ENCODE measurements around the gene SUCO. TPM values are rescaled to one million over a fixed set of nuclear protein-coding genes. Genes with fewer than 3 reads are reported as not detected.

SUCO gene
- total RNA-seq, 5 donors from 2014 or later (not counting 1 experiment from before 2014, with no cell fraction given): 43.7 to 87.1 (median 47.9) TPM

DNA sequence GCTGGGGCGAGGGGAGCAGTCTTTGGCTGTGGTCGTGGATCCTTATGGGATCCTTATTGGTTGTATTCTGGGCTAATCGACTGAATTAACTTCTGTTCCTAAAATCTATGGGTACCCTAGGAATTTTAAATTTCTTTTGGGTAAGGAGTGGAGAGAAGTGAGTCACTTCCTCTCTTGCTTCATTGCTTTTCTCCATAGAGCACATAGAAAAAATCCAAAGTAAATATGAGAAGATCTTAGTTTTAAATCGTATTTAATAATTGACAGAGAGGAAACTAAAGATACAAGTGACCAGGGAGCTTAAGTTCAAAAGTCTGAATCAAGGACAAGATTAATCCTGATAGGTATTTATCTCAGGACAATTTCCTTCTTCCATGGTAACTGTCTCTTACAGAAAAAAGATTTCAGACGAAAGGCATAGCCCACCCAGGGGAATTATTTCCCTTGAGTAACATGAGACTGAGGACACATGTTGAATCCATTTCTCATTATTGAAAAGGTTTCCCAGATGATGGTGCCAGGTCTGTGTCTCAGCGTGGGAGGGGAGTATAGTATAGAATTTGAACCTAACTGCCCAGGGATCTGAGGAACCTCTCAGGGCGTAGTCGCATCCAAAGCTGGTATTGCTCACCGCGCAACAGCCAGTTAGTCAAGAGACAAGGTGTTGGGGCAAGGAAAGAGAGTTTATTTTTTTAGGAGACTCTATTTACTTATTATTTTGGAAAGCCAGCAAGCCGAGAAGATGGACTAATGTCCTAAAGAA is 97.3 kb downstream of the SUCO start:
- H3K36me3 Mint-ChIP-seq: no peaks in the 10 kb centered on the region
- Histone ChIP-seq H3K4me1 (ENCODE audit: control insufficient read depth in 1 of 2, extremely low read depth in 1 of 2, insufficient read depth in 2 of 2, low read length in 2 of 2) (peaks cover 7 to 10% of the 10 kb centered on the region in 2 experiments), H3K36me3 (ENCODE audit: control insufficient read depth in 2 of 2, extremely low read depth in 1 of 2, insufficient read depth in 1 of 2, low read length in 1 of 2) (no peaks in the 10 kb centered on the region), H3K4me3 (ENCODE audit: control insufficient read depth in 1 of 2, extremely low read depth in 1 of 2, low read length in 1 of 2) (no peak overlapping the region), H3K27me3 (replicated peaks in 1 of 2; ENCODE audit: control insufficient read depth in 2 of 2, extremely low read depth in 1 of 2, insufficient read depth in 2 of 2, low read length in 1 of 2) (no peaks in the 10 kb centered on the region), H3K9me3 (no peaks in the 10 kb centered on the region), H3K27ac (ENCODE audit: low read length) (no peak overlapping the region)
- POLR2A ChIA-PET: interaction anchor here in 1 of 2 donors (0.5 to 1.1 kb wide), 2 partner anchors 32 to 1033 kb away, joined by 3 read pairs; no protein-coding TSS in a partner anchor
- WGBS (ENCODE audit: insufficient coverage): 100% methylated on average over 2 of the region's 11 CpGs
- H3K9me3 Mint-ChIP-seq: no peaks in the 10 kb centered on the region
- H3K27me3 Mint-ChIP-seq: no peaks in the 10 kb centered on the region
- H3K4me1 Mint-ChIP-seq: peaks cover 28 to 54% (median 28%) of the 10 kb centered on the region in 3 donors
- DNase-seq (no peak), ATAC-seq (replicated peaks in 1 of 4) (no peak)
- H3K27ac Mint-ChIP-seq: no peak overlapping the region
- CTCF ChIA-PET: interaction anchor here in 1 of 2 donors (1.7 kb wide), 1 partner anchor 89 kb away, joined by 4 read pairs; no protein-coding TSS in a partner anchor
- no peak overlapping the region for H3K4me3 Mint-ChIP-seq

DNA sequence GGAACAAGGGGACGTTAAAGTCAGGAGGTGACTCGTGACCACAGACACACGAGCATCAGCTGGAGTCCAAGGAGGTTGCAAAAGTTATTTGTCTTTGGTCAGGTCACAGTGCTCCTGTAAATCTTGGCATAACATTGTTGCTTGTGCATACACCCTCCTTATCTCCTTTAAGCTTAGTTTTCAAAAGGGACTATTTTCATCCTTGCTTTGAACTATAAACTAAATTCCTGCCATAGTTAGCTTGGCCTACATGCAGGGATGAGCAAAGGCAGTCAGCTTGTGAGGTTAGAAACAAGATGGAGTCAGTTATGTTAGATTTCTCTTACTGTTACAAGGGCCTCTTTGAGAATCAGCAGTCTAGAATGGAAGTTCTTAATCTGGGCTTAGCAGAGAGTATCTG is 97.9 kb downstream of the SUCO start:
- Histone ChIP-seq H3K9me3 (no peaks in the 10 kb centered on the region), H3K36me3 (ENCODE audit: control insufficient read depth in 2 of 2, extremely low read depth in 1 of 2, insufficient read depth in 1 of 2, low read length in 1 of 2) (no peaks in the 10 kb centered on the region), H3K27me3 (replicated peaks in 1 of 2; ENCODE audit: control insufficient read depth in 2 of 2, extremely low read depth in 1 of 2, insufficient read depth in 2 of 2, low read length in 1 of 2) (no peaks in the 10 kb centered on the region), H3K4me3 (ENCODE audit: control insufficient read depth in 1 of 2, extremely low read depth in 1 of 2, low read length in 1 of 2) (no peak overlapping the region), H3K27ac (ENCODE audit: low read length) (no peak overlapping the region), H3K4me1 (ENCODE audit: control insufficient read depth in 1 of 2, extremely low read depth in 1 of 2, insufficient read depth in 2 of 2, low read length in 2 of 2) (peaks cover 7 to 10% of the 10 kb centered on the region in 2 experiments)
- H3K36me3 Mint-ChIP-seq: no peaks in the 10 kb centered on the region
- DNase-seq (no peak), ATAC-seq (replicated peaks in 1 of 4) (no peak)
- POLR2A ChIA-PET: interaction anchor here in 1 of 2 donors (1.1 kb wide), 1 partner anchor 32 kb away, joined by 3 read pairs; no protein-coding TSS in a partner anchor
- no peaks in the 10 kb centered on the region for H3K9me3 Mint-ChIP-seq
- CTCF ChIA-PET: interaction anchor here in 1 of 2 donors (1.7 kb wide), 1 partner anchor 89 kb away, joined by 4 read pairs; no protein-coding TSS in a partner anchor
- no peak overlapping the region for H3K27ac Mint-ChIP-seq
- no peak overlapping the region for H3K4me3 Mint-ChIP-seq
- 80% methylated on average over 1 of the region's 3 CpGs for WGBS (ENCODE audit: insufficient coverage)
- no peaks in the 10 kb centered on the region for H3K27me3 Mint-ChIP-seq
- H3K4me1 Mint-ChIP-seq: peaks cover 28 to 56% (median 28%) of the 10 kb centered on the region in 3 donors

DNA sequence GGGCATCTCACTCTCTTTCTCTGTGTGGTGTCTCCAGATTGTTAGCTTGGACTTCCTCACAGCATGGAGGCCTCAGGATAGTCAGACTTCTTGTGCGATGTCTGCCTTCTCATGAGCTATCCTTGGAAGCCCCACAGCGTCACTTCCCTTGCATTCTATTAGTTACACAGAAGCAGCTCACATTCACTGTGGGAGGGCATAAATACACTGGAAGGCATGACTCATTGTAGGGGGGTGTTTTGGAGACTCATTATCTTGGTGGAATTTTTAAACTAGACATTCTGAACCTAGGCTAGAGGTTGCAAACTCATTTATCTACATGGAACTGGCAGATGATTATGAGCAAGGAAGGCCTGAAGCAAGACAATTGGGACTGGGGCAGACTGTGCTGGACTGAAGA is 104.6 kb downstream of the SUCO start:
- ChIA-PET POLR2A (interaction anchor here in 1 of 2 donors (0.5 kb wide), 1 partner anchor 80 kb away, joined by 8 read pairs; no protein-coding TSS in a partner anchor), CTCF (interaction anchor here (0.6 to 1.6 kb wide), 2 partner anchors 82 kb away, joined by 3 to 5 read pairs; no protein-coding TSS in a partner anchor)
- Mint-ChIP-seq H3K27ac (peak overlapping the region; percentile 83 to 86), H3K4me1 (peaks cover 60 to 62% (median 61%) of the 10 kb centered on the region in 3 donors), H3K9me3 (no peaks in the 10 kb centered on the region), H3K4me3 (peak overlapping the region in 1 of 3 donors; percentile 70), H3K27me3 (no peaks in the 10 kb centered on the region), H3K36me3 (no peaks in the 10 kb centered on the region)
- Histone ChIP-seq H3K27ac (ENCODE audit: low read length) (peak overlapping the region; percentile 63), H3K4me3 (ENCODE audit: control insufficient read depth in 1 of 2, extremely low read depth in 1 of 2, low read length in 1 of 2) (no peak overlapping the region), H3K36me3 (ENCODE audit: control insufficient read depth in 2 of 2, extremely low read depth in 1 of 2, insufficient read depth in 1 of 2, low read length in 1 of 2) (no peaks in the 10 kb centered on the region), H3K4me1 (ENCODE audit: control insufficient read depth in 1 of 2, extremely low read depth in 1 of 2, insufficient read depth in 2 of 2, low read length in 2 of 2) (peaks cover 30 to 50% of the 10 kb centered on the region in 2 experiments), H3K9me3 (no peaks in the 10 kb centered on the region), H3K27me3 (replicated peaks in 1 of 2; ENCODE audit: control insufficient read depth in 2 of 2, extremely low read depth in 1 of 2, insufficient read depth in 2 of 2, low read length in 1 of 2) (no peaks in the 10 kb centered on the region)
- DNase-seq (no peak), ATAC-seq (replicated peaks in 1 of 4) (no peak)
- no CpG with 5 or more reads among the region's 2 CpGs for WGBS (ENCODE audit: insufficient coverage)

GRCh38 chr1:172638249-172638648 is 105.3 kb downstream of the SUCO start:
- CTCF ChIA-PET: interaction anchor here in 1 of 2 donors (1.6 kb wide), 1 partner anchor 81 kb away, joined by 5 read pairs; no protein-coding TSS in a partner anchor
- H3K4me3 ChIP-seq (ENCODE audit: control insufficient read depth in 1 of 2, extremely low read depth in 1 of 2, low read length in 1 of 2): no peak overlapping the region

GRCh38 chr1:172638885-172639831 is 106.2 kb downstream of the SUCO start:
- Histone ChIP-seq H3K36me3 (ENCODE audit: control insufficient read depth in 2 of 2, extremely low read depth in 1 of 2, insufficient read depth in 1 of 2, low read length in 1 of 2) (no peaks in the 10 kb centered on the region), H3K4me1 (ENCODE audit: control insufficient read depth in 1 of 2, extremely low read depth in 1 of 2, insufficient read depth in 2 of 2, low read length in 2 of 2) (peaks cover 37 to 66% of the 10 kb centered on the region in 2 experiments), H3K27me3 (replicated peaks in 1 of 2; ENCODE audit: control insufficient read depth in 2 of 2, extremely low read depth in 1 of 2, insufficient read depth in 2 of 2, low read length in 1 of 2) (no peaks in the 10 kb centered on the region), H3K4me3 (ENCODE audit: control insufficient read depth in 1 of 2, extremely low read depth in 1 of 2, low read length in 1 of 2) (peak overlapping the region; percentile 6 to 7), H3K9me3 (no peaks in the 10 kb centered on the region), H3K27ac (ENCODE audit: low read length) (peak overlapping the region; percentile 63)
- H3K9me3 Mint-ChIP-seq: no peaks in the 10 kb centered on the region
- DNase-seq: peak; percentile 42 to 77 (median 57)
- ChIA-PET CTCF (interaction anchor here (0.6 to 2.2 kb wide), 9 partner anchors 17 to 1407 kb away, joined by 3 to 11 read pairs (median 4); partner anchors contain the start of gene FASLG (in 1 of the 2)), POLR2A (interaction anchor here (0.5 to 0.6 kb wide), 3 partner anchors 43 to 896 kb away, joined by 3 to 5 read pairs (median 3); no protein-coding TSS in a partner anchor)
- peaks cover 77 to 78% (median 78%) of the 10 kb centered on the region in 3 donors for H3K4me1 Mint-ChIP-seq
- ATAC-seq (replicated peaks in 1 of 4): peak; percentile 82 to 88 (median 84)
- no peaks in the 10 kb centered on the region for H3K27me3 Mint-ChIP-seq
- peak overlapping the region; percentile 46 to 70 (median 62) for H3K4me3 Mint-ChIP-seq
- H3K36me3 Mint-ChIP-seq: no peaks in the 10 kb centered on the region
- peak overlapping the region; percentile 86 to 90 for H3K27ac Mint-ChIP-seq
- 0% methylated on average over 6 of the region's 9 CpGs for WGBS (ENCODE audit: insufficient coverage)

More at GRCh38 chr1:172638249-172638648, 105.3 kb downstream of the SUCO start:
- Histone ChIP-seq H3K27ac (ENCODE audit: low read length) (peak overlapping the region; percentile 63), H3K9me3 (no peaks in the 10 kb centered on the region), H3K27me3 (replicated peaks in 1 of 2; ENCODE audit: control insufficient read depth in 2 of 2, extremely low read depth in 1 of 2, insufficient read depth in 2 of 2, low read length in 1 of 2) (no peaks in the 10 kb centered on the region), H3K36me3 (ENCODE audit: control insufficient read depth in 2 of 2, extremely low read depth in 1 of 2, insufficient read depth in 1 of 2, low read length in 1 of 2) (no peaks in the 10 kb centered on the region), H3K4me1 (ENCODE audit: control insufficient read depth in 1 of 2, extremely low read depth in 1 of 2, insufficient read depth in 2 of 2, low read length in 2 of 2) (peaks cover 30 to 57% of the 10 kb centered on the region in 2 experiments)
- ATAC-seq (replicated peaks in 1 of 4) (no peak), DNase-seq (peak in 1 of 35 experiments; percentile 26)
- H3K4me1 Mint-ChIP-seq: peaks cover 68 to 69% (median 69%) of the 10 kb centered on the region in 3 donors
- H3K27ac Mint-ChIP-seq: peak overlapping the region; percentile 86 to 90
- H3K9me3 Mint-ChIP-seq: no peaks in the 10 kb centered on the region
- POLR2A ChIA-PET: no interaction called here
- H3K4me3 Mint-ChIP-seq: peak overlapping the region; percentile 46 to 70 (median 62)
- WGBS (ENCODE audit: insufficient coverage): no CpG with 5 or more reads among the region's 2 CpGs
- H3K36me3 Mint-ChIP-seq: no peaks in the 10 kb centered on the region
- H3K27me3 Mint-ChIP-seq: no peaks in the 10 kb centered on the region

All from T-cell (primary cell).